ENCODE data around the gene PRKG2. TPM values are rescaled to one million over a fixed set of nuclear protein-coding genes. Genes with fewer than 3 reads are reported as not detected.

Gene PRKG2
- total and polyA plus RNA-seq, 10 of the 15 experiments (the other 5 are each of a cell fraction or from before 2014, with no cell fraction given), result not detected

DNA sequence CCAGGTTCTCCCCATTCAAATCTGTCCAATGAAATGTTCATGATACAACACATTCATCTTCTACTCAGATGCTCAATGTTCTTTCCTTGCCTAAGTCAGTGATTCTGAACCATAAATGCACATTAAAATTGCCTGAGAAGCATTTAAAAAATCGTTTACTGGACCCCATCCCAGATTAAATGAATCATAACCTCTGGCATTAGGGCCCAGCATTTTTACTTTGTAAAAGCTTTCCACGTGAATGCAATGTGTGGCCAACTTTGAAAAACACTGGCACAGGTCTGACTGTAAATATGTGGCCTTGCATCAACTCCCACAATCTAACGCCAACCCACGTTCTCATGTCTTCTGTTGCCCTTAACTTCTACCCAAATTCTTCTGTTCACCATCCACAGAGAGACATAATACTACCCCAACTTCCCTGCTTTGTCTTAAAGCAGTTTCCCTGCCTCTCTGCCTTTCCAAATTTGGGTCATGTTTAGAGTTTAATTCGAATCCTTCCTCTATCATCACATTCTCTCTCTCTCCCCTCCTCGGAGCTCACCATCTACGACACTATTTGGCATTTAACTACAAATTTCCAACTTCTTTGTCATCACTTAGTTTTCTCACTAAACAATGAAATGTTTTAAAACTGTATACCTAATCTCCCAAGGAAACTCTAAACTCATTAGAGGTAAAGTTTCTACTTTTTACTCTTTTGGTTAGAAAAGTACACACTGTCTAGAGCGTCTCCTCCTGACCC lies 78.7 kb downstream of the PRKG2 start:
- Histone ChIP-seq H3K9ac (ENCODE audit: control insufficient read depth, insufficient read depth, low read length) (no peak overlapping the region), H3K9me3 (replicated peaks; ENCODE audit: control insufficient read depth, insufficient read depth, low read length) (no peaks in the 10 kb centered on the region), H3K27ac (ENCODE audit: control insufficient read depth, insufficient read depth) (no peak overlapping the region), H3K79me2 (ENCODE audit: control insufficient read depth, insufficient read depth, low read length) (no peaks in the 10 kb centered on the region), H3K4me3 (no peak overlapping the region), H4K20me1 (ENCODE audit: control insufficient read depth, insufficient read depth) (no peaks in the 10 kb centered on the region), H2AFZ (ENCODE audit: control insufficient read depth, low read depth, low read length) (no peak overlapping the region), H3K36me3 (ENCODE audit: control insufficient read depth in 2 of 2, insufficient read depth in 2 of 2, low read length in 1 of 2) (no peaks in the 10 kb centered on the region), H3K4me2 (ENCODE audit: control insufficient read depth, insufficient read depth) (no peak overlapping the region), H3K27me3 (replicated peaks in 1 of 2; ENCODE audit: control insufficient read depth in 2 of 2, insufficient read depth in 2 of 2, low read length in 1 of 2) (no peaks in the 10 kb centered on the region), H3K4me1 (ENCODE audit: control insufficient read depth, insufficient read depth, low read length) (no peaks in the 10 kb centered on the region)
- TF ChIP-seq PAX5 (IDR thresholded peaks at IDR 0.05; ENCODE audit: borderline replicate concordance, low read depth, low read length) (no peak), MXI1 (IDR thresholded peaks at IDR 0.05; ENCODE audit: low read depth, low read length) (no peak), REST (IDR thresholded peaks at IDR 0.05; ENCODE audit: low read depth, low read length) (no peak), SPI1 (IDR thresholded peaks at IDR 0.05; ENCODE audit: borderline replicate concordance, insufficient read depth, low read depth, low read length) (no peak), ZBTB33 (IDR thresholded peaks at IDR 0.05) (no peak)
- TF ChIP-seq, protein P1, sequence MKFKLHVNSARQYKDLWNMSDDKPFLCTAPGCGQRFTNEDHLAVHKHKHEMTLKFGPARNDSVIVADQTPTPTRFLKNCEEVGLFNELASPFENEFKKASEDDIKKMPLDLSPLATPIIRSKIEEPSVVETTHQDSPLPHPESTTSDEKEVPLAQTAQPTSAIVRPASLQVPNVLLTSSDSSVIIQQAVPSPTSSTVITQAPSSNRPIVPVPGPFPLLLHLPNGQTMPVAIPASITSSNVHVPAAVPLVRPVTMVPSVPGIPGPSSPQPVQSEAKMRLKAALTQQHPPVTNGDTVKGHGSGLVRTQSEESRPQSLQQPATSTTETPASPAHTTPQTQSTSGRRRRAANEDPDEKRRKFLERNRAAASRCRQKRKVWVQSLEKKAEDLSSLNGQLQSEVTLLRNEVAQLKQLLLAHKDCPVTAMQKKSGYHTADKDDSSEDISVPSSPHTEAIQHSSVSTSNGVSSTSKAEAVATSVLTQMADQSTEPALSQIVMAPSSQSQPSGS (IDR thresholded peaks at IDR 0.05; ENCODE audit: low read length), result no peak
- TF ChIP-seq, protein P2, sequence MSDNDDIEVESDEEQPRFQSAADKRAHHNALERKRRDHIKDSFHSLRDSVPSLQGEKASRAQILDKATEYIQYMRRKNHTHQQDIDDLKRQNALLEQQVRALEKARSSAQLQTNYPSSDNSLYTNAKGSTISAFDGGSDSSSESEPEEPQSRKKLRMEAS (IDR thresholded peaks at IDR 0.05; ENCODE audit: low read depth, low read length), result no peak
- TF ChIP-seq, protein P3, sequence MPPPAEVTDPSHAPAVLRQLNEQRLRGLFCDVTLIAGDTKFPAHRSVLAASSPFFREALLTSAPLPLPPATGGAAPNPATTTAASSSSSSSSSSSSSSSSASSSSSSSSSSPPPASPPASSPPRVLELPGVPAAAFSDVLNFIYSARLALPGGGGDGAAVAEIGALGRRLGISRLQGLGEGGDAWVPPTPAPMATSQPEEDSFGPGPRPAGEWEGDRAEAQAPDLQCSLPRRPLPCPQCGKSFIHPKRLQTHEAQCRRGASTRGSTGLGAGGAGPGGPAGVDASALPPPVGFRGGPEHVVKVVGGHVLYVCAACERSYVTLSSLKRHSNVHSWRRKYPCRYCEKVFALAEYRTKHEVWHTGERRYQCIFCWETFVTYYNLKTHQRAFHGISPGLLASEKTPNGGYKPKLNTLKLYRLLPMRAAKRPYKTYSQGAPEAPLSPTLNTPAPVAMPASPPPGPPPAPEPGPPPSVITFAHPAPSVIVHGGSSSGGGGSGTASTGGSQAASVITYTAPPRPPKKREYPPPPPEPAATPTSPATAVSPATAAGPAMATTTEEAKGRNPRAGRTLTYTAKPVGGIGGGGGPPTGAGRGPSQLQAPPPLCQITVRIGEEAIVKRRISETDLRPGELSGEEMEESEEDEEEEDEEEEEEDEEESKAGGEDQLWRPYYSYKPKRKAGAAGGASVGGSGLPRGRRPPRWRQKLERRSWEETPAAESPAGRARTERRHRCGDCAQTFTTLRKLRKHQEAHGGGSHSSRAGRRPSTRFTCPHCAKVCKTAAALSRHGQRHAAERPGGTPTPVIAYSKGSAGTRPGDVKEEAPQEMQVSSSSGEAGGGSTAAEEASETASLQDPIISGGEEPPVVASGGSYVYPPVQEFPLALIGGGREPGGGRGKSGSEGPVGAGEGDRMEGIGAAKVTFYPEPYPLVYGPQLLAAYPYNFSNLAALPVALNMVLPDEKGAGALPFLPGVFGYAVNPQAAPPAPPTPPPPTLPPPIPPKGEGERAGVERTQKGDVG (CRISPR knock-in tag; IDR thresholded peaks at IDR 0.05), result no peak
- DNase-seq (ENCODE audit: low read depth, low spot score), result no peak
- ChIA-PET CTCF (no interaction called here), RAD21 (ENCODE audit: unreplicated experiment) (no interaction called here), SMC1A (ENCODE audit: uncharacterized antibody, unreplicated experiment) (no interaction called here), POLR2A (no interaction called here)
- no TSS peak for BruUV-seq (replicated peaks)
- intact Hi-C loops (cut with micrococcal nuclease; ENCODE audit: unreplicated experiment), result no loop called here
- 47% methylated on average over 8 of the region's 8 CpGs for WGBS (ENCODE audit: insufficient coverage, insufficient replicate concordance, low lambda C conversion rate, missing lambda C conversion rate)
- in situ Hi-C loops (cut with MboI), result no loop called here
- no peak for FAIRE-seq
- no peak for ATAC-seq
